GM12878 (cell line): ENCODE measurements around the gene TBC1D1. TPM values are rescaled to one million over a fixed set of nuclear protein-coding genes. Genes with fewer than 3 reads are reported as not detected.

Experiments
- EED ChIP-seq: sonication (generic); IDR thresholded peaks from 2 replicates; pipeline ENCODE4 v1.6.1; 2016; ENCODE audit warnings: antibody characterized with exemption, low read depth
- ETV6 ChIP-seq, 2 experiments: fragments of 450-650 bp in 1 of 2; IDR thresholded peaks in 1 of 2; conservative IDR thresholded peaks in 1 of 2; 2 replicates each; pipeline ENCODE4 v1.6.1; 2014; ENCODE audit warnings: antibody characterized with exemption in 1 of 2, borderline replicate concordance in 1 of 2, low read depth in 1 of 2, mild to moderate bottlenecking in 1 of 2, moderate library complexity in 1 of 2
- FOXM1 ChIP-seq: IDR thresholded peaks from 2 replicates; pipeline ENCODE4 v1.6.1; 2012; ENCODE audit warnings: low read depth, mild to moderate bottlenecking, inconsistent platforms, low read length, moderate library complexity
- HCFC1 ChIP-seq: fragments of 150-350 bp; IDR thresholded peaks from 2 replicates; pipeline ENCODE4 v1.6.1; 2014; ENCODE audit warnings: low read length
- NFYB ChIP-seq: IDR thresholded peaks from 2 replicates; pipeline ENCODE4 v1.6.1; 2011; ENCODE audit warnings: low read depth, mild to moderate bottlenecking, low read length, improper control_type of control experiment, moderate library complexity; ENCODE audit not compliant: insufficient read depth
- SUZ12 ChIP-seq: fragments of 200-600 bp; sonication (generic); IDR thresholded peaks from one replicate; pipeline ENCODE4 v1.6.1; 2018; ENCODE audit warnings: antibody characterized with exemption, mild to moderate bottlenecking; ENCODE audit not compliant: unreplicated experiment
- polyA plus RNA-seq, 11 experiments: library from polyadenylated mRNA; depleted of rRNA in 4 of 11; unstranded in 6 of 11; stranded (reverse) in 5 of 11; fragments of >200 nt; fragmentation: Nextera tagmentation in 4 of 11; fragmentation: Illumina TruSeq in 1 of 11; extraction: Ambion mirVana in 4 of 11; extraction: Trizol in 1 of 11; gene quantifications; 1 replicate in 1 of 11; 2 replicates in 10 of 11; pipeline versions ENCODE4 v1.2.1 to v1.2.3, GENCODE V29; 2011 to 2016; ENCODE audit warnings: inconsistent platforms in 2 of 11, missing spikeins in 2 of 11, low read depth in 1 of 11
- total RNA-seq, 4 experiments: library from RNA; depleted of rRNA in 3 of 4; stranded (reverse); fragments of >200 nt in 3 of 4; fragmentation: Illumina TruSeq in 1 of 4; extraction: Trizol in 1 of 4; gene quantifications; 2 replicates each; pipeline versions ENCODE4 v1.2.1 to v1.2.3, GENCODE V29; 2013 to 2021
- TF ChIP-seq, protein P1 (sequence below): fragments of 450-650 bp; formaldehyde crosslinking; IDR thresholded peaks from 2 replicates; pipeline ENCODE4 v1.4.0; 2020; ENCODE audit warnings: mild to moderate bottlenecking, moderate library complexity
- TF ChIP-seq, protein P2 (sequence below): fragments of 450-650 bp; IDR thresholded peaks from 2 replicates; pipeline ENCODE4 v1.6.1; 2017; ENCODE audit warnings: mild to moderate bottlenecking, moderate library complexity

TBC1D1 gene
- total and polyA plus RNA-seq, 10 of the 15 experiments (the other 5 are each of a cell fraction or from before 2014, with no cell fraction given): 5.3 to 102 (median 57.8) TPM

DNA sequence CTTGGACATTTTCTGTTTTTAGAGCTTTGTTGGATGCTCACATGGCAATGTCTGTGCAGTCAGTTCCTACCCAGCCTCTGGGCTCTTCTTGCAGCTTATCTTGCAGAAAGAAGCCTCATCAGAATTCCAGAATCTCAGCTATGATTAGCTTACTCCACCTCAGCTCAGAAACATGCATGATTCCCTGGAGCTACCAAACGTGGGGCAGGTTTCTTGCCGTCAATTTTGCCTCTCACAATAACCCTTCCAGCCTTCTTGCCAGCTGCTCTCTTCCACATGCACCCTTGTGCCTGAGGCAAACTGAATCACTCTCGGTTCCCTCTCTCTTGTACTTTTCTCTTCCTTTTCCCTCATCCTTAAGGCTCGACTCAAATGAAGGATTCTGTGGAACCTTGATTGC lies 210.7 kb downstream of the TBC1D1 start (continued):
- TF ChIP-seq, protein P1, sequence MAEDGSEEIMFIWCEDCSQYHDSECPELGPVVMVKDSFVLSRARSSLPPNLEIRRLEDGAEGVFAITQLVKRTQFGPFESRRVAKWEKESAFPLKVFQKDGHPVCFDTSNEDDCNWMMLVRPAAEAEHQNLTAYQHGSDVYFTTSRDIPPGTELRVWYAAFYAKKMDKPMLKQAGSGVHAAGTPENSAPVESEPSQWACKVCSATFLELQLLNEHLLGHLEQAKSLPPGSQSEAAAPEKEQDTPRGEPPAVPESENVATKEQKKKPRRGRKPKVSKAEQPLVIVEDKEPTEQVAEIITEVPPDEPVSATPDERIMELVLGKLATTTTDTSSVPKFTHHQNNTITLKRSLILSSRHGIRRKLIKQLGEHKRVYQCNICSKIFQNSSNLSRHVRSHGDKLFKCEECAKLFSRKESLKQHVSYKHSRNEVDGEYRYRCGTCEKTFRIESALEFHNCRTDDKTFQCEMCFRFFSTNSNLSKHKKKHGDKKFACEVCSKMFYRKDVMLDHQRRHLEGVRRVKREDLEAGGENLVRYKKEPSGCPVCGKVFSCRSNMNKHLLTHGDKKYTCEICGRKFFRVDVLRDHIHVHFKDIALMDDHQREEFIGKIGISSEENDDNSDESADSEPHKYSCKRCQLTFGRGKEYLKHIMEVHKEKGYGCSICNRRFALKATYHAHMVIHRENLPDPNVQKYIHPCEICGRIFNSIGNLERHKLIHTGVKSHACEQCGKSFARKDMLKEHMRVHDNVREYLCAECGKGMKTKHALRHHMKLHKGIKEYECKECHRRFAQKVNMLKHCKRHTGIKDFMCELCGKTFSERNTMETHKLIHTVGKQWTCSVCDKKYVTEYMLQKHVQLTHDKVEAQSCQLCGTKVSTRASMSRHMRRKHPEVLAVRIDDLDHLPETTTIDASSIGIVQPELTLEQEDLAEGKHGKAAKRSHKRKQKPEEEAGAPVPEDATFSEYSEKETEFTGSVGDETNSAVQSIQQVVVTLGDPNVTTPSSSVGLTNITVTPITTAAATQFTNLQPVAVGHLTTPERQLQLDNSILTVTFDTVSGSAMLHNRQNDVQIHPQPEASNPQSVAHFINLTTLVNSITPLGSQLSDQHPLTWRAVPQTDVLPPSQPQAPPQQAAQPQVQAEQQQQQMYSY (CRISPR knock-in tag): no peak
- TF ChIP-seq, protein P2, sequence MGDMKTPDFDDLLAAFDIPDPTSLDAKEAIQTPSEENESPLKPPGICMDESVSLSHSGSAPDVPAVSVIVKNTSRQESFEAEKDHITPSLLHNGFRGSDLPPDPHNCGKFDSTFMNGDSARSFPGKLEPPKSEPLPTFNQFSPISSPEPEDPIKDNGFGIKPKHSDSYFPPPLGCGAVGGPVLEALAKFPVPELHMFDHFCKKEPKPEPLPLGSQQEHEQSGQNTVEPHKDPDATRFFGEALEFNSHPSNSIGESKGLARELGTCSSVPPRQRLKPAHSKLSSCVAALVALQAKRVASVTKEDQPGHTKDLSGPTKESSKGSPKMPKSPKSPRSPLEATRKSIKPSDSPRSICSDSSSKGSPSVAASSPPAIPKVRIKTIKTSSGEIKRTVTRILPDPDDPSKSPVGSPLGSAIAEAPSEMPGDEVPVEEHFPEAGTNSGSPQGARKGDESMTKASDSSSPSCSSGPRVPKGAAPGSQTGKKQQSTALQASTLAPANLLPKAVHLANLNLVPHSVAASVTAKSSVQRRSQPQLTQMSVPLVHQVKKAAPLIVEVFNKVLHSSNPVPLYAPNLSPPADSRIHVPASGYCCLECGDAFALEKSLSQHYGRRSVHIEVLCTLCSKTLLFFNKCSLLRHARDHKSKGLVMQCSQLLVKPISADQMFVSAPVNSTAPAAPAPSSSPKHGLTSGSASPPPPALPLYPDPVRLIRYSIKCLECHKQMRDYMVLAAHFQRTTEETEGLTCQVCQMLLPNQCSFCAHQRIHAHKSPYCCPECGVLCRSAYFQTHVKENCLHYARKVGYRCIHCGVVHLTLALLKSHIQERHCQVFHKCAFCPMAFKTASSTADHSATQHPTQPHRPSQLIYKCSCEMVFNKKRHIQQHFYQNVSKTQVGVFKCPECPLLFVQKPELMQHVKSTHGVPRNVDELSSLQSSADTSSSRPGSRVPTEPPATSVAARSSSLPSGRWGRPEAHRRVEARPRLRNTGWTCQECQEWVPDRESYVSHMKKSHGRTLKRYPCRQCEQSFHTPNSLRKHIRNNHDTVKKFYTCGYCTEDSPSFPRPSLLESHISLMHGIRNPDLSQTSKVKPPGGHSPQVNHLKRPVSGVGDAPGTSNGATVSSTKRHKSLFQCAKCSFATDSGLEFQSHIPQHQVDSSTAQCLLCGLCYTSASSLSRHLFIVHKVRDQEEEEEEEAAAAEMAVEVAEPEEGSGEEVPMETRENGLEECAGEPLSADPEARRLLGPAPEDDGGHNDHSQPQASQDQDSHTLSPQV: no peak
- TF ChIP-seq FOXM1 (no peak), EED (no peak), HCFC1 (no peak), NFYB (no peak), ETV6 (conservative IDR thresholded peaks at IDR 0.05 in 1 of 2, IDR thresholded peaks at IDR 0.05 in 1 of 2; ENCODE audit: borderline replicate concordance in 1 of 2, low read depth in 1 of 2) (no peak), SUZ12 (no peak)
